Fibroblast of mammary gland (primary cell): ENCODE results near the gene NCOA7.

Source experiments
- DNase-seq: peaks from one replicate; pipeline ENCODE4 v3.0.0-alpha.2; 2010; ENCODE audit warnings: low read depth
- H3K4me3 ChIP-seq: 2 replicates; pipeline ENCODE4 v1.5.1; 2011; ENCODE audit warnings: low read depth, mild to moderate bottlenecking, low read length, moderate library complexity; ENCODE audit not compliant: control insufficient read depth
- CTCF ChIP-seq: conservative IDR thresholded peaks from 2 replicates; pipeline ENCODE4 v1.5.1; 2011; ENCODE audit warnings: low read depth, low read length, inconsistent platforms; ENCODE audit not compliant: control insufficient read depth, insufficient read depth

The NCOA7 gene

DNA sequence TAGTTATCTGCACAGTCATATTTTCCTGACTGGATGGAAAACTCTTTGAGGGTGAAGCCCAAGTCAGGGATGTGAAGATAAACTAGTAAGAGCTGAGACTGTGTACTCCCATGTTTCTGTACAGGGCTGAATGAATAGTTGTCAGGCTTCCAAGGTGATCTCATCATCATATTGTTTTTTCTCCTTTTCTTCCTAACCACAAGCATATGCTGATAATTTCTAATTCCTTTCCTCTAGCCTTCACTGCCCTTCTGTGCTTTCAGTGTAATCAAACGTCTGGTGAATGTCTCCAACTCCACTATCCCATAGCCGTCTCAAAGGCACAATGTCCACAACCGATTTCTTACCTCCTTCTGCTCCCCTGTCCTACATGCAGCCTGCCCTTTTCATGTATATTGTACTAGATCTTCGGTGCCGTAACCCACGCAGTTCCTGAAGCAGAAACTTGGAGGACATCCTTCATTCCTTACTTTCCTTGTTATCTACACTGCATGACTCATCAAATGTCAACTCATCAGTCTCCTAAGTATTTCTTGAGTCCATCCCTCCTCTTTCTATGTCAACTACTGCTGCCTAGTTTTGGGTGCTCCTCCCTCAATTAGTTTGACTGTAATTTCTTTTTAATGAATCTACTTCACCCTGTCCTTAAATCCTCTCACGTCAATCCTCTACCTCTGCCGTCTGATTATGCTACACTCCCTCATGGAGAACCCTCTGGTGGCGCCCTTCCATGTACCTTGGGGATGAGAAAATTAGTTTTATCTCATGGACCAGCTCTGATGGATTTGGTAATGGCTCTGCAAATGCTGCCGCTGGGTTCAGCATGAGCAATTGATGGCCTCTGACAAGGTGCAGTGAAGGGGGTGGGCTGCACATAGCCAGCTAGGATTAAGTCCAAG, 21.9 kb downstream of the NCOA7 start:
- TF ChIP-seq CTCF, result no peak
- H3K4me3 ChIP-seq, result peak overlapping the region; percentile 53
- DNase-seq, result peak; percentile 96

DNA sequence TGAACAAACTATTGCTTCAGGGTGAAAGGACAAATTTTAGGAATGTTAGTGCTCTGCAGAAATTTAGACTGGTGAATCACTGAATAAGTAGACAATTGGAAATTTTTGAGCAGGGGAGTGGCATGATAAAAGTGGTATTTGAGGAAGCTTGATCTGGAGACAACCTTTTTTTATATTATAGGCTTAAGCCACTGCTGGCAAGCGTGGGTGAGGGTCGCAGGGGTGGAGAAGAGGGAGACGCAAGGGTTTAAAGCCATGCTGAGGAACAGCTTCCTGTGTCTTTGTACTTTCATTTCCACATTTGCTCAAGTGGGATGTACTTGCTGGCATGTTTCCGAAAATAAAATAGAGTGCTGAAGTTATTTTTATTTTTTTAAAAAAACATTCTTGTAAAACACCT, 23.7 kb downstream of the NCOA7 start:
- H3K4me3 ChIP-seq, result no peak overlapping the region
- TF ChIP-seq CTCF, result no peak
- DNase-seq, result peak; percentile 23

DNA sequence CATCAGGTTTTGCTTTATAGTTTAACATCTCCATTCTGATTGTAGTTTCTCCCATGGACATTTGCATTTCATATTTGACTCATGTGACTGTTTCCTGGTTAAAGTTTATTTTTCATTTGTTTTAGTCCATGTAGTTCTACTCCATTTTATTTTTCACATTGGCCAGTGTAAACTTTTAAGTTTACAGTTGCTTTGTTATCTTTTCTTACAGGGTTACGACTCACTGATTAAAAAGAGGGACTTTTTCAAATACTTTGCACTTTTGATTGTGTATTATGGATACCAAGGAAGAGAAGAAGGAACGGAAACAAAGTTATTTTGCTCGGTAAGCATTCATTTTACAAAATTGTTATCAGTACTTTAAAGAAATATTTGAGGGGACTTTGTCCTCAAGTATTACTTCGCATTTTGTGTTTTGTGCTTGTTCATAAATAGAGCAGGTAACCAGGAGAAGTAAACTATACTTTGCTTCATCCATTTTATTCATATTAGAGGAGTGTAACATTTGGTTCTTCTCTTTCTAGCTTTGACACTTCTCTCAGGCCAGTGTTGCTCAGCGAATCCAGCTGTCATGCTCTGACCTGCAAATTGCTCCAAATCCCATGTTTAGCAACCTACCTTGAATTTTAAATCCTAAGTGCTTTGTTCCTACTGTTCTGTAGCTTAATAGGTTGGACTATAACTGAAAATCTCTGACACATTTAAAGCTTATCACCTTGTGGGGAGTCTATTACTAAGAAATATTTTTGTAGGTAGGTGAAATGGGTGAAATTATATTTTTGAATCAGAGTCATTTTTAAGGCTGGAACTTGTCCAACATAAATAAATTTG, 24.5 kb downstream of the NCOA7 start:
- no peak for DNase-seq

GRCh38 chr6:125816828-125817280, 26.1 kb downstream of the NCOA7 start:
- H3K4me3 ChIP-seq, result no peak overlapping the region
- DNase-seq, result peak; percentile 27
- TF ChIP-seq CTCF, result no peak

More for the DNA sequence above, 24.5 kb downstream of the NCOA7 start:
- no peak for TF ChIP-seq CTCF
- no peak overlapping the region for H3K4me3 ChIP-seq

- no peak for TF ChIP-seq CTCF
- H3K4me3 ChIP-seq, result no peak overlapping the region
- no peak for DNase-seq
These were observed 27.5 kb downstream of the NCOA7 start for GRCh38 chr6:125818225-125818657.

- no peak overlapping the region for H3K4me3 ChIP-seq
- DNase-seq, result peak; percentile 34
- TF ChIP-seq CTCF, result no peak
These were observed 28.1 kb downstream of the NCOA7 start for GRCh38 chr6:125818772-125819260.
